CD4-positive, alpha-beta memory T cell (primary cell): ENCODE results near the gene TEP1. TPM values are rescaled to one million over a fixed set of nuclear protein-coding genes. Genes with fewer than 3 reads are reported as not detected.

Experiments used
- CTCF ChIA-PET: fragments of 350-600 bp; sonication (Branson Sonifier 250); formaldehyde crosslinking; loops from one replicate; lab custom pipeline; 2021; ENCODE audit warnings: inconsistent platforms; ENCODE audit not compliant: partially characterized antibody; lab: Charles Lee
- POLR2A ChIA-PET: fragments of 350-600 bp; sonication (Branson Sonifier 250); formaldehyde crosslinking; loops from one replicate; lab custom pipeline; 2021; ENCODE audit not compliant: partially characterized antibody; lab: Charles Lee
- DNase-seq, 5 donors: peaks; one replicate each; pipeline versions ENCODE4 v3.0.0 to v3.0.0-alpha.2; 2020 to 2022; ENCODE audit warnings: mixed read lengths in 1 of 5
- H3K27ac ChIP-seq: one replicate; pipeline ENCODE4 v1.7.0; 2013; ENCODE audit warnings: low read depth, low read length
- H3K27me3 ChIP-seq: 2 replicates; pipeline ENCODE4 v1.7.0; 2013; ENCODE audit warnings: mild to moderate bottlenecking, low read length, moderate library complexity; ENCODE audit not compliant: insufficient read depth
- H3K36me3 ChIP-seq: 2 replicates; pipeline ENCODE4 v1.7.0; 2013; ENCODE audit warnings: mild to moderate bottlenecking, low read length, moderate library complexity; ENCODE audit not compliant: insufficient read depth
- H3K4me1 ChIP-seq: 2 replicates; pipeline ENCODE4 v1.7.0; 2013; ENCODE audit warnings: mild to moderate bottlenecking, low read length, moderate library complexity; ENCODE audit not compliant: insufficient read depth
- H3K4me3 ChIP-seq, 2 donors: one replicate each; pipeline ENCODE4 v1.7.0; 2013; ENCODE audit warnings: low read length in 2 of 2, mild to moderate bottlenecking in 1 of 2
- H3K9me3 ChIP-seq, 2 donors: one replicate each; pipeline ENCODE4 v1.7.0; 2013; ENCODE audit warnings: low read length in 2 of 2, control low read depth in 1 of 2; ENCODE audit not compliant: control insufficient read depth in 1 of 2
- H3K27ac Mint-ChIP-seq, 7 donors: one replicate each; pipeline ENCODE4 v1.8.0; 2020 to 2021; ENCODE audit warnings: mixed read lengths in 7 of 7, mild to moderate bottlenecking in 6 of 7, inconsistent platforms in 3 of 7, moderate library complexity in 3 of 7
- H3K27me3 Mint-ChIP-seq, 2 donors: one replicate each; pipeline ENCODE4 v1.8.0; 2020 to 2021; ENCODE audit warnings: mixed read lengths in 2 of 2
- H3K36me3 Mint-ChIP-seq, 2 donors: one replicate each; pipeline ENCODE4 v1.8.0; 2020 to 2021; ENCODE audit warnings: mixed read lengths in 2 of 2, inconsistent platforms in 1 of 2, mild to moderate bottlenecking in 1 of 2
- H3K4me1 Mint-ChIP-seq, 4 donors: one replicate each; pipeline ENCODE4 v1.8.0; 2020 to 2021; ENCODE audit warnings: mixed read lengths in 4 of 4, mild to moderate bottlenecking in 1 of 4
- H3K4me3 Mint-ChIP-seq, 8 donors: one replicate each; pipeline ENCODE4 v1.8.0; 2020 to 2021; ENCODE audit warnings: mixed read lengths in 8 of 8, mild to moderate bottlenecking in 7 of 8, moderate library complexity in 6 of 8, inconsistent platforms in 3 of 8
- H3K9me3 Mint-ChIP-seq, 8 donors: one replicate each; pipeline ENCODE4 v1.8.0; 2020 to 2021; ENCODE audit warnings: mixed read lengths in 8 of 8, mild to moderate bottlenecking in 5 of 8, inconsistent platforms in 3 of 8, moderate library complexity in 1 of 8
- intact Hi-C: fragments of 100-400 bp; cut with micrococcal nuclease; formaldehyde crosslinking; loops from one replicate; pipeline ENCODE4 v1.15.1; 2023
- polyA plus RNA-seq, 2 donors: library from polyadenylated mRNA; unstranded; fragments of 300-500 nt; fragmentation: Illumina TruSeq; gene quantifications; one replicate each; pipeline ENCODE4 v1.2.3, GENCODE V29; 2021
- total RNA-seq, 2 experiments: library from RNA; stranded (reverse); gene quantifications; one replicate each; pipeline ENCODE4 v1.2.3, GENCODE V29; 2021

Gene TEP1
- total and polyA plus RNA-seq, 4 experiments from 2014 or later, result 6.8 to 67.3 (median 66.7) TPM; not detected in 1

DNA sequence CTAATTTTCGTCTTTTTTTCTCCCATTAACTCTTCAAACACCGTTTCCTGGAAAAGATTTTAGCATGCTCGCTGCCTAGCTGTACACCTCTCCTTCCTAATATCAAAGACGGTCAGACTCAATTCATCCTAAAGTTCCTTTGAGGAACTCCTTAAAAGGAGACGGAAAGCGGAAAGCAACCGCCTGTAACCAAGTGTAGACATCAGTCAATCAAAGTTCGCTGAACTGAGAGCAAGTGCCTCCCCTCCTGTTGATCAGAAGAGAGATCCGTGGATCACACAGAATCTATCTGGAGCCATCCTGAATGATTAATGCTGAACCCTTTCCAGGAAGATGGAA is 412 bp upstream of the TEP1 start:
- peaks cover 0 to 12% of the 10 kb centered on the region in 2 donors for H3K36me3 Mint-ChIP-seq
- intact Hi-C loops, result loop anchor here (1.0 to 2.0 kb wide), 4 partner anchors 42 to 269 kb away; partner anchors contain the start of genes APEX1 and PARP2
- H3K27ac Mint-ChIP-seq, result peak overlapping the region; percentile 91 to 99 (median 96)
- H3K4me3 Mint-ChIP-seq, result peak overlapping the region; percentile 92 to 100 (median 99)
- H3K27me3 Mint-ChIP-seq, result no peaks in the 10 kb centered on the region
- Histone ChIP-seq H3K27me3 (no peaks in the 10 kb centered on the region), H3K9me3 (no peaks in the 10 kb centered on the region), H3K4me1 (peaks cover 38% of the 10 kb centered on the region), H3K36me3 (no peaks in the 10 kb centered on the region), H3K27ac (peak overlapping the region; percentile 85), H3K4me3 (peak overlapping the region; percentile 73 to 79)
- CTCF ChIA-PET, result interaction anchor here (0.8 to 3.9 kb wide), 21 partner anchors 10 to 277 kb away, joined by 3 to 68 read pairs (median 8); partner anchors contain the start of genes APEX1, PARP2 and PIP4P1
- H3K4me1 Mint-ChIP-seq, result peaks cover 29 to 49% (median 39%) of the 10 kb centered on the region in 4 donors
- H3K9me3 Mint-ChIP-seq, result no peaks in the 10 kb centered on the region
- POLR2A ChIA-PET, result interaction anchor here (0.7 to 4.4 kb wide), 18 partner anchors 8 to 270 kb away, joined by 3 to 34 read pairs (median 4); partner anchors contain the start of genes APEX1, CCNB1IP1, OSGEP and PARP2
- peak in 4 of 5 donors; percentile 16 to 27 (median 26) for DNase-seq

DNA sequence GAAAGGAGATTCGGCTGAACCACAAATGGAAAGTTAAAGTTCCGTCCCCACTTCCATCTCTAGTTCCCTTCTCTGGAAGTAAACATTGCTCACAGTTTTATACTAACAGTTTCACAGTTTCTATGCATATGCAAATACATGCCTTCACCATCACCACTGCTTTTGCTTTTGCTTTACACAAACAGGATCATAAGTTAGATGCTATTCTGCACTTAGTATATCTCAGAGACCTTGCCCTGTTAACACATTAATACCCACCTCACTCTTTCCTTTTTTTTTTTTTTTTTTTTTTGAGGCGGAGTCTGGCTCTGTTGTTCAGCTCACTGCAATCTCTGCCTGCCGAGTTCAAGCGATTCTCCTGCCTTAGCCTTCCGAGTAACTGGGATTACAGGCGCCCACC is 890 bp downstream of the TEP1 start:
- POLR2A ChIA-PET, result interaction anchor here (0.8 to 4.4 kb wide), 10 partner anchors 7 to 269 kb away, joined by 3 to 34 read pairs (median 8); partner anchors contain the start of genes APEX1, OSGEP, PARP2 and PIP4P1
- H3K36me3 ChIP-seq, result peaks cover 10% of the 10 kb centered on the region
- CTCF ChIA-PET, result interaction anchor here (0.6 to 3.9 kb wide), 4 partner anchors 41 to 197 kb away, joined by 4 to 68 read pairs (median 28); no protein-coding TSS in a partner anchor
- peak in 3 of 5 donors; percentile 33 to 44 (median 34) for DNase-seq
- H3K27me3 ChIP-seq, result no peaks in the 10 kb centered on the region
- H3K27ac Mint-ChIP-seq, result peak overlapping the region; percentile 91 to 99 (median 96)
- H3K27ac ChIP-seq, result peak overlapping the region; percentile 85
- no peaks in the 10 kb centered on the region for H3K27me3 Mint-ChIP-seq
- H3K4me1 ChIP-seq, result peaks cover 38% of the 10 kb centered on the region
- H3K9me3 Mint-ChIP-seq, result no peaks in the 10 kb centered on the region
- H3K4me3 ChIP-seq, result peak overlapping the region in 1 of 2 donors; percentile 79
- H3K36me3 Mint-ChIP-seq, result peaks cover 9 to 23% of the 10 kb centered on the region in 2 donors
- no peaks in the 10 kb centered on the region for H3K9me3 ChIP-seq
- H3K4me3 Mint-ChIP-seq, result peak overlapping the region; percentile 92 to 100 (median 99)
- H3K4me1 Mint-ChIP-seq, result peaks cover 35 to 59% (median 42%) of the 10 kb centered on the region in 4 donors
- intact Hi-C loops, result no loop called here

- Histone ChIP-seq H3K36me3 (peaks cover 31% of the 10 kb centered on the region), H3K9me3 (no peaks in the 10 kb centered on the region), H3K4me3 (no peak overlapping the region), H3K4me1 (peaks cover 34% of the 10 kb centered on the region), H3K27ac (no peak overlapping the region), H3K27me3 (no peaks in the 10 kb centered on the region)
- Mint-ChIP-seq H3K27ac (peak overlapping the region in 4 of 7 donors; percentile 1 to 72 (median 37)), H3K9me3 (no peaks in the 10 kb centered on the region), H3K4me1 (peaks cover 43 to 63% (median 51%) of the 10 kb centered on the region in 4 donors), H3K4me3 (no peak overlapping the region), H3K27me3 (no peaks in the 10 kb centered on the region), H3K36me3 (peaks cover 32 to 52% of the 10 kb centered on the region in 2 donors)
- DNase-seq, result no peak
- ChIA-PET POLR2A (no interaction called here), CTCF (no interaction called here)
- intact Hi-C loops, result no loop called here
Observed at GRCh38 chr14:20409226-20409625, 4.1 kb downstream of the TEP1 start.

DNA sequence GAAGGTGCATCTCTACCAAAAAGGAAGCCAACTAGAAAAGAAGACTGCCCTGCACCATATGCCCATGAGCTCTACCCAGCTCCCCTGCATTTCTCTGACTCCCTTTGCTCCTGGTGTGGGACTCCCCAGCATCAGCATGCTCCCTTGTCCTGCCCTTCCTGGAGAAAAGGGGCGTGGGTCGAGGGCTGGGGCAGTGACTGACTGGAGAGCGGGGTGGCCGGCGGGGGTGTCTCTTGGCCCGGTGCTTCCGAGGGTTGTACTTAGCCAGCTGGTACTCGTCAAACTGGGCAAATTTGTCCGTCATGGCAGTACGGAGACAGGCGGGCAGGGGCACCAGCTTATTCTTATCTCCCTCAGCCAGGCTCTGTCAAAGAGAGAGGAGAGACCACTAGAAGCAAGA is 9.8 kb downstream of the TEP1 start:
- Mint-ChIP-seq H3K27me3 (no peaks in the 10 kb centered on the region), H3K36me3 (peaks cover 62 to 81% of the 10 kb centered on the region in 2 donors), H3K4me1 (peaks cover 25 to 45% (median 35%) of the 10 kb centered on the region in 4 donors), H3K9me3 (no peaks in the 10 kb centered on the region), H3K27ac (no peak overlapping the region), H3K4me3 (no peak overlapping the region)
- Histone ChIP-seq H3K4me3 (no peak overlapping the region), H3K27me3 (no peaks in the 10 kb centered on the region), H3K36me3 (peaks cover 57% of the 10 kb centered on the region), H3K27ac (no peak overlapping the region), H3K4me1 (peaks cover 9% of the 10 kb centered on the region), H3K9me3 (no peaks in the 10 kb centered on the region)
- ChIA-PET CTCF (interaction anchor here (1.6 to 7.0 kb wide), 2 partner anchors 11 to 76 kb away, joined by 6 to 48 read pairs; partner anchors contain the start of gene TEP1), POLR2A (interaction anchor here (1.0 kb wide), 1 partner anchor 60 kb away, joined by 3 read pairs; the partner anchor contains the start of gene PARP2)
- intact Hi-C loops, result no loop called here
- no peak for DNase-seq

DNA sequence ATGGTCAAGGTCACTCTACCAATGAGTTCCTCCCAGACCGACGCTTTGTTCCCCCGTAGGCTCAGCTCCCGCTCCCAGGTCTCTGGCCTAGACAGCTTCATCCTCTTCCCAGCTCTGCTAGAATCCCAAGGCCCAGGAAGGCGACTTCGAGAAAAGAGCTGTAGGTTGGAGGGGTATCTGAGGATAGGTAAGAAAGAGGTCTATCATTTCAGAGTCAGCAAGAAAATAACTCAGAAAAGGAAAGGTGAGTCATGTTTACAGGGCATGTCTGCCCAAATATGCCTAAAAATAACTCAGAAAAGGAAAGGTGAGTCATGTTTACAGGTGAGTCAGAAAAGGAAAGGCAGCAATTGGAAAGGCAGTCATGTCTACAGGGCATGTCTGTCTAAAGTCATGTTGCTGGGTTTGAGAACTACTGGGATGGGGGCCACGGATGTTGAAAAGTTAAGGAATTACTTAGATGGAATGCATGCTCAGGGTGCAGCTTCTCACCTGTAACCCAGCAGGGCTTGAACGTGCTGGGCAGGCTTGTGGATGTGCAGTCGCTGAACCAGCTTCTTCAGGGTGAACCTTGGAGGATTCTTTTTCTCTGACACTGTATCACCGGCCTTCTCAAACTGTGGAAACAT is 12.2 kb downstream of the TEP1 start:
- peaks cover 47% of the 10 kb centered on the region for H3K36me3 ChIP-seq
- Mint-ChIP-seq H3K4me3 (peak overlapping the region in 1 of 8 donors; percentile 5), H3K9me3 (no peaks in the 10 kb centered on the region), H3K4me1 (peaks cover 15 to 26% (median 22%) of the 10 kb centered on the region in 4 donors), H3K27me3 (no peaks in the 10 kb centered on the region), H3K27ac (peak overlapping the region in 5 of 7 donors; percentile 1 to 81 (median 77)), H3K36me3 (peaks cover 48 to 73% of the 10 kb centered on the region in 2 donors)
- H3K27me3 ChIP-seq, result no peaks in the 10 kb centered on the region
- no peaks in the 10 kb centered on the region for H3K9me3 ChIP-seq
- intact Hi-C loops, result no loop called here
- H3K4me3 ChIP-seq, result no peak overlapping the region
- ChIA-PET CTCF (interaction anchor here (0.7 to 7.0 kb wide), 4 partner anchors 14 to 129 kb away, joined by 3 to 48 read pairs (median 4); partner anchors contain the start of gene TEP1), POLR2A (interaction anchor here (1.1 kb wide), 1 partner anchor 13 kb away, joined by 4 read pairs; no protein-coding TSS in a partner anchor)
- H3K27ac ChIP-seq, result no peak overlapping the region
- H3K4me1 ChIP-seq, result no peaks in the 10 kb centered on the region
- DNase-seq, result no peak

GRCh38 chr14:20400589-20400964 is 12.7 kb downstream of the TEP1 start:
- no peak overlapping the region for H3K4me3 ChIP-seq
- no peak for DNase-seq
- Mint-ChIP-seq H3K4me1 (peaks cover 14 to 24% (median 20%) of the 10 kb centered on the region in 4 donors), H3K4me3 (no peak overlapping the region), H3K9me3 (no peaks in the 10 kb centered on the region), H3K27me3 (no peaks in the 10 kb centered on the region), H3K36me3 (peaks cover 53 to 75% of the 10 kb centered on the region in 2 donors), H3K27ac (peak overlapping the region in 4 of 7 donors; percentile 1 to 81 (median 60))
- ChIA-PET POLR2A (no interaction called here), CTCF (interaction anchor here (1.6 to 7.0 kb wide), 2 partner anchors 14 to 130 kb away, joined by 4 to 48 read pairs; partner anchors contain the start of gene TEP1)
- intact Hi-C loops, result no loop called here
- peaks cover 47% of the 10 kb centered on the region for H3K36me3 ChIP-seq
- no peaks in the 10 kb centered on the region for H3K27me3 ChIP-seq
- H3K9me3 ChIP-seq, result no peaks in the 10 kb centered on the region
- no peak overlapping the region for H3K27ac ChIP-seq
- no peaks in the 10 kb centered on the region for H3K4me1 ChIP-seq

GRCh38 chr14:20397511-20397910 is 15.8 kb downstream of the TEP1 start:
- no peak overlapping the region for H3K4me3 ChIP-seq
- no peaks in the 10 kb centered on the region for H3K4me1 ChIP-seq
- Mint-ChIP-seq H3K9me3 (no peaks in the 10 kb centered on the region), H3K36me3 (peaks cover 45 to 63% of the 10 kb centered on the region in 2 donors), H3K4me1 (peaks cover 10 to 16% (median 15%) of the 10 kb centered on the region in 4 donors), H3K27me3 (no peaks in the 10 kb centered on the region), H3K27ac (no peak overlapping the region), H3K4me3 (no peak overlapping the region)
- no peaks in the 10 kb centered on the region for H3K27me3 ChIP-seq
- ChIA-PET CTCF (interaction anchor here (1.9 kb wide), 1 partner anchor 18 kb away, joined by 7 read pairs; no protein-coding TSS in a partner anchor), POLR2A (interaction anchor here (1.0 to 2.0 kb wide), 2 partner anchors 10 to 16 kb away, joined by 3 to 5 read pairs; partner anchors contain the start of gene TEP1)
- H3K9me3 ChIP-seq, result no peaks in the 10 kb centered on the region
- H3K27ac ChIP-seq, result no peak overlapping the region
- peaks cover 49% of the 10 kb centered on the region for H3K36me3 ChIP-seq
- intact Hi-C loops, result no loop called here
- no peak for DNase-seq
